DND-41 (cell line): ENCODE measurements around the gene SLC39A10.

Experiments
- EZH2 ChIP-seq: IDR thresholded peaks from 3 replicates; pipeline ENCODE4 v1.6.1; 2012; ENCODE audit warnings: borderline replicate concordance, low read depth, mild to moderate bottlenecking, moderate library complexity, low read length, inconsistent platforms; ENCODE audit not compliant: severe bottlenecking
- TF ChIP-seq, protein P1 (sequence below): IDR thresholded peaks from 2 replicates; pipeline ENCODE4 v1.5.1; 2012; ENCODE audit warnings: borderline replicate concordance, low read length, moderate library complexity, mild to moderate bottlenecking; ENCODE audit not compliant: poor library complexity, severe bottlenecking; ENCODE audit errors: extremely low read depth

GRCh38 chr2:195646424-195646823 lies 10.6 kb upstream of the SLC39A10 start:
- TF ChIP-seq, protein P1, sequence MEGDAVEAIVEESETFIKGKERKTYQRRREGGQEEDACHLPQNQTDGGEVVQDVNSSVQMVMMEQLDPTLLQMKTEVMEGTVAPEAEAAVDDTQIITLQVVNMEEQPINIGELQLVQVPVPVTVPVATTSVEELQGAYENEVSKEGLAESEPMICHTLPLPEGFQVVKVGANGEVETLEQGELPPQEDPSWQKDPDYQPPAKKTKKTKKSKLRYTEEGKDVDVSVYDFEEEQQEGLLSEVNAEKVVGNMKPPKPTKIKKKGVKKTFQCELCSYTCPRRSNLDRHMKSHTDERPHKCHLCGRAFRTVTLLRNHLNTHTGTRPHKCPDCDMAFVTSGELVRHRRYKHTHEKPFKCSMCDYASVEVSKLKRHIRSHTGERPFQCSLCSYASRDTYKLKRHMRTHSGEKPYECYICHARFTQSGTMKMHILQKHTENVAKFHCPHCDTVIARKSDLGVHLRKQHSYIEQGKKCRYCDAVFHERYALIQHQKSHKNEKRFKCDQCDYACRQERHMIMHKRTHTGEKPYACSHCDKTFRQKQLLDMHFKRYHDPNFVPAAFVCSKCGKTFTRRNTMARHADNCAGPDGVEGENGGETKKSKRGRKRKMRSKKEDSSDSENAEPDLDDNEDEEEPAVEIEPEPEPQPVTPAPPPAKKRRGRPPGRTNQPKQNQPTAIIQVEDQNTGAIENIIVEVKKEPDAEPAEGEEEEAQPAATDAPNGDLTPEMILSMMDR: no peak
- TF ChIP-seq EZH2: no peak
